ENCODE measurements around the gene EID2B.

Gene EID2B

GRCh38 chr19:39532233-39533002, at the start of gene EID2B:
Gene EID2B (minus strand): TSS chr19:39532852. CDS start chr19:39532802, 50 bp downstream.
- H3K27ac ChIP-seq (ENCODE audit: low read length) = no peak within 1 kb of the TSS
- no peaks in the 10 kb centered on the region for H3K9me3 ChIP-seq (ENCODE audit: insufficient read depth, low read depth, low read length)
- H3K9ac ChIP-seq (ENCODE audit: low read depth, low read length) = peak within 1 kb of the TSS; percentile 87
- no peaks in the 10 kb centered on the region for H3K27me3 ChIP-seq (ENCODE audit: insufficient read depth, low read length)
- no peaks in the 10 kb centered on the region for H3K36me3 ChIP-seq (ENCODE audit: insufficient read depth, low read depth, low read length)
- H3K4me3 ChIP-seq (ENCODE audit: low read length) = peak within 1 kb of the TSS; percentile 92
- H3K4me1 ChIP-seq (ENCODE audit: insufficient read depth, low read length) = no peaks in the 10 kb centered on the region

GRCh38 chr19:39582442-39582841, 49.8 kb upstream of the EID2B start:
- Histone ChIP-seq H3K27ac (ENCODE audit: low read length) (no peak overlapping the region), H3K27me3 (ENCODE audit: insufficient read depth, low read length) (peaks cover 21% of the 10 kb centered on the region; the same call in 1 of the 2 replicates), H3K4me1 (ENCODE audit: insufficient read depth, low read length) (no peaks in the 10 kb centered on the region)

GRCh38 chr19:39568604-39569003, 36.0 kb upstream of the EID2B start:
- peaks cover 34% of the 10 kb centered on the region for H3K27me3 ChIP-seq (ENCODE audit: insufficient read depth, low read length)
- no peaks in the 10 kb centered on the region for H3K36me3 ChIP-seq (ENCODE audit: insufficient read depth, low read depth, low read length)
- peaks cover under 1% of the 10 kb centered on the region; the same call in 1 of the 2 replicates for H3K4me1 ChIP-seq (ENCODE audit: insufficient read depth, low read length)
- peaks cover 5% of the 10 kb centered on the region; the same call in 1 of the 2 replicates for H3K9me3 ChIP-seq (ENCODE audit: insufficient read depth, low read depth, low read length)
- no peak overlapping the region for H3K9ac ChIP-seq (ENCODE audit: low read depth, low read length)
- no peak overlapping the region for H3K27ac ChIP-seq (ENCODE audit: low read length)
- no peak overlapping the region for H3K4me3 ChIP-seq (ENCODE audit: low read length)

More at GRCh38 chr19:39582442-39582841, 49.8 kb upstream of the EID2B start:
- H3K36me3 ChIP-seq (ENCODE audit: insufficient read depth, low read depth, low read length) = no peaks in the 10 kb centered on the region
- H3K9me3 ChIP-seq (ENCODE audit: insufficient read depth, low read depth, low read length) = peaks cover 3% of the 10 kb centered on the region; the same call in 1 of the 2 replicates
- no peak overlapping the region for H3K9ac ChIP-seq (ENCODE audit: low read depth, low read length)
- no peak overlapping the region for H3K4me3 ChIP-seq (ENCODE audit: low read length)

GRCh38 chr19:39566064-39566463, 33.4 kb upstream of the EID2B start:
- no peaks in the 10 kb centered on the region for H3K9me3 ChIP-seq (ENCODE audit: insufficient read depth, low read depth, low read length)
- H3K4me1 ChIP-seq (ENCODE audit: insufficient read depth, low read length) = peaks cover 4% of the 10 kb centered on the region; the same call in 1 of the 2 replicates
- no peak overlapping the region for H3K9ac ChIP-seq (ENCODE audit: low read depth, low read length)
- no peaks in the 10 kb centered on the region for H3K36me3 ChIP-seq (ENCODE audit: insufficient read depth, low read depth, low read length)
- no peak overlapping the region for H3K27ac ChIP-seq (ENCODE audit: low read length)
- H3K27me3 ChIP-seq (ENCODE audit: insufficient read depth, low read length) = peaks cover 34% of the 10 kb centered on the region
- H3K4me3 ChIP-seq (ENCODE audit: low read length) = no peak overlapping the region

- H3K27ac ChIP-seq (ENCODE audit: low read length) = no peak overlapping the region
- H3K36me3 ChIP-seq (ENCODE audit: insufficient read depth, low read depth, low read length) = no peaks in the 10 kb centered on the region
- no peak overlapping the region for H3K4me3 ChIP-seq (ENCODE audit: low read length)
- no peaks in the 10 kb centered on the region for H3K9me3 ChIP-seq (ENCODE audit: insufficient read depth, low read depth, low read length)
- no peak overlapping the region for H3K9ac ChIP-seq (ENCODE audit: low read depth, low read length)
- H3K27me3 ChIP-seq (ENCODE audit: insufficient read depth, low read length) = peaks cover 26% of the 10 kb centered on the region
- H3K4me1 ChIP-seq (ENCODE audit: insufficient read depth, low read length) = peaks cover 4% of the 10 kb centered on the region; the same call in 1 of the 2 replicates
Observed at GRCh38 chr19:39563408-39563807, 30.8 kb upstream of the EID2B start.

GRCh38 chr19:39558624-39559117, 26.0 kb upstream of the EID2B start:
- no peaks in the 10 kb centered on the region for H3K36me3 ChIP-seq (ENCODE audit: insufficient read depth, low read depth, low read length)
- H3K27ac ChIP-seq (ENCODE audit: low read length) = no peak overlapping the region
- no peak overlapping the region for H3K4me3 ChIP-seq (ENCODE audit: low read length)
- H3K27me3 ChIP-seq (ENCODE audit: insufficient read depth, low read length) = 0 out of 2 replicates have a peak, but pooled peaks cover 4% of the 10 kb centered on the region
- no peak overlapping the region for H3K9ac ChIP-seq (ENCODE audit: low read depth, low read length)
- H3K9me3 ChIP-seq (ENCODE audit: insufficient read depth, low read depth, low read length) = no peaks in the 10 kb centered on the region
- H3K4me1 ChIP-seq (ENCODE audit: insufficient read depth, low read length) = peaks cover 4% of the 10 kb centered on the region; the same call in 1 of the 2 replicates

GRCh38 chr19:39557811-39558623, 25.4 kb upstream of the EID2B start:
- Histone ChIP-seq H3K9me3 (ENCODE audit: insufficient read depth, low read depth, low read length) (no peaks in the 10 kb centered on the region), H3K27ac (ENCODE audit: low read length) (no peak overlapping the region), H3K4me3 (ENCODE audit: low read length) (no peak overlapping the region), H3K9ac (ENCODE audit: low read depth, low read length) (no peak overlapping the region), H3K27me3 (ENCODE audit: insufficient read depth, low read length) (0 out of 2 replicates have a peak, but pooled peaks cover 4% of the 10 kb centered on the region), H3K36me3 (ENCODE audit: insufficient read depth, low read depth, low read length) (no peaks in the 10 kb centered on the region), H3K4me1 (ENCODE audit: insufficient read depth, low read length) (no peaks in the 10 kb centered on the region)

GRCh38 chr19:39555883-39556282, 23.2 kb upstream of the EID2B start:
- H3K4me3 ChIP-seq (ENCODE audit: low read length) = no peak overlapping the region
- H3K27ac ChIP-seq (ENCODE audit: low read length) = no peak overlapping the region
- H3K9ac ChIP-seq (ENCODE audit: low read depth, low read length) = no peak overlapping the region
- no peaks in the 10 kb centered on the region for H3K36me3 ChIP-seq (ENCODE audit: insufficient read depth, low read depth, low read length)
- H3K27me3 ChIP-seq (ENCODE audit: insufficient read depth, low read length) = 0 out of 2 replicates have a peak, but pooled peaks cover 4% of the 10 kb centered on the region
- no peaks in the 10 kb centered on the region for H3K4me1 ChIP-seq (ENCODE audit: insufficient read depth, low read length)
- no peaks in the 10 kb centered on the region for H3K9me3 ChIP-seq (ENCODE audit: insufficient read depth, low read depth, low read length)

- H3K27ac ChIP-seq (ENCODE audit: low read length) = no peak overlapping the region
- no peaks in the 10 kb centered on the region for H3K27me3 ChIP-seq (ENCODE audit: insufficient read depth, low read length)
- no peaks in the 10 kb centered on the region for H3K4me1 ChIP-seq (ENCODE audit: insufficient read depth, low read length)
- H3K9me3 ChIP-seq (ENCODE audit: insufficient read depth, low read depth, low read length) = no peaks in the 10 kb centered on the region
- no peaks in the 10 kb centered on the region for H3K36me3 ChIP-seq (ENCODE audit: insufficient read depth, low read depth, low read length)
- H3K4me3 ChIP-seq (ENCODE audit: low read length) = no peak overlapping the region
- H3K9ac ChIP-seq (ENCODE audit: low read depth, low read length) = no peak overlapping the region
Observed at GRCh38 chr19:39554701-39555311, 22.2 kb upstream of the EID2B start.

GRCh38 chr19:39553082-39553652, 20.5 kb upstream of the EID2B start:
- Histone ChIP-seq H3K4me1 (ENCODE audit: insufficient read depth, low read length) (no peaks in the 10 kb centered on the region), H3K36me3 (ENCODE audit: insufficient read depth, low read depth, low read length) (no peaks in the 10 kb centered on the region), H3K9me3 (ENCODE audit: insufficient read depth, low read depth, low read length) (no peaks in the 10 kb centered on the region), H3K9ac (ENCODE audit: low read depth, low read length) (no peak overlapping the region), H3K4me3 (ENCODE audit: low read length) (no peak overlapping the region), H3K27ac (ENCODE audit: low read length) (no peak overlapping the region), H3K27me3 (ENCODE audit: insufficient read depth, low read length) (no peaks in the 10 kb centered on the region)

GRCh38 chr19:39550197-39550596, 17.5 kb upstream of the EID2B start:
- no peak overlapping the region for H3K9ac ChIP-seq (ENCODE audit: low read depth, low read length)
- no peaks in the 10 kb centered on the region for H3K4me1 ChIP-seq (ENCODE audit: insufficient read depth, low read length)
- H3K27ac ChIP-seq (ENCODE audit: low read length) = no peak overlapping the region
- H3K27me3 ChIP-seq (ENCODE audit: insufficient read depth, low read length) = no peaks in the 10 kb centered on the region
- H3K4me3 ChIP-seq (ENCODE audit: low read length) = no peak overlapping the region
- no peaks in the 10 kb centered on the region for H3K36me3 ChIP-seq (ENCODE audit: insufficient read depth, low read depth, low read length)
- no peaks in the 10 kb centered on the region for H3K9me3 ChIP-seq (ENCODE audit: insufficient read depth, low read depth, low read length)

Data from iPS-20b (cell line).